Upper lobe of left lung (tissue), 6 donors: ENCODE measurements around the gene USP3. TPM values are rescaled to one million over a fixed set of nuclear protein-coding genes. Genes with fewer than 3 reads are reported as not detected.

Experiments
- ATAC-seq, 2 donors: fragments of 200-7000 bp; cut with Tn5 transposase; one replicate each; pipeline ENCODE4 v1.9.1; 2022; ENCODE audit warnings: mild to moderate bottlenecking in 2 of 2, moderate library complexity in 2 of 2; ENCODE audit not compliant: low FRiP score in 2 of 2
- DNase-seq, 2 donors: peaks; one replicate each; pipeline ENCODE4 v3.0.0-alpha.2; 2019 to 2020
- H3K27ac ChIP-seq, 4 donors: fragments of 200-600 bp; sonication (generic); one replicate each; pipeline ENCODE4 v1.5.1; 2016 to 2019
- H3K27me3 ChIP-seq, 4 donors: fragments of 200-600 bp; sonication (generic); one replicate each; pipeline ENCODE4 v1.5.1; 2017 to 2019
- H3K36me3 ChIP-seq, 4 donors: fragments of 200-600 bp; sonication (generic); one replicate each; pipeline ENCODE4 v1.5.1; 2016 to 2019
- H3K4me1 ChIP-seq, 4 donors: fragments of 200-600 bp; sonication (generic); one replicate each; pipeline ENCODE4 v1.5.1; 2018 to 2019
- H3K4me3 ChIP-seq, 4 donors: fragments of 200-600 bp; sonication (generic); one replicate each; pipeline ENCODE4 v1.5.1; 2017 to 2019; ENCODE audit warnings: mild to moderate bottlenecking in 2 of 4, moderate library complexity in 1 of 4
- H3K9me3 ChIP-seq, 4 donors: fragments of 200-600 bp; sonication (generic); one replicate each; pipeline ENCODE4 v1.5.1; 2018 to 2019
- CTCF ChIP-seq, 6 experiments: fragments of 450-650 bp in 4 of 6; fragments of 200-600 bp in 2 of 6; sonication (generic) in 2 of 6; IDR thresholded peaks; one replicate each; pipeline ENCODE4 v1.5.1; 2016 to 2019; ENCODE audit warnings: antibody characterized with exemption in 6 of 6
- EP300 ChIP-seq, 4 donors: sonication (generic); formaldehyde crosslinking; IDR thresholded peaks; one replicate each; pipeline ENCODE4 v1.5.1; 2017; ENCODE audit warnings: antibody characterized with exemption in 4 of 4, control low read depth in 2 of 4
- POLR2A ChIP-seq, 4 donors: fragments of 450-650 bp; IDR thresholded peaks; one replicate each; pipeline ENCODE4 v1.5.1; 2016 to 2017; ENCODE audit warnings: antibody characterized with exemption in 4 of 4, mild to moderate bottlenecking in 2 of 4
- POLR2AphosphoS5 ChIP-seq, 2 donors: sonication (generic); formaldehyde crosslinking; IDR thresholded peaks; one replicate each; pipeline ENCODE4 v1.5.1; 2017; ENCODE audit warnings: antibody characterized with exemption in 2 of 2
- WGBS, 2 donors: methylation state at CpG; one replicate each; pipeline ENCODE4 v1.1.5; 2017 to 2018; 5-methylcytosine and 5-hydroxymethylcytosine counted together
- total RNA-seq, 6 donors: library from RNA; depleted of rRNA in 4 of 6; stranded (reverse); fragments of >200 nt in 4 of 6; gene quantifications; one replicate each; pipeline versions ENCODE4 v1.1.0 to v1.2.1, GENCODE V29; 2016 to 2021
- donor health status: DM: no; HTN: no; CAD: no; lungs with moderate emphysema.
- donor health status: DM: no; HTN: yes; CAD: no; lungs with severe emphysema.

Gene USP3
- total RNA-seq, 6 donors from 2014 or later = 45.7 to 87.0 (median 63.8) TPM

GRCh38 chr15:63502843-63503738 lies 1.3 kb upstream of the USP3 start:
- Histone ChIP-seq H3K4me1 (peaks cover 55 to 71% (median 65%) of the 10 kb centered on the region in 4 donors), H3K27ac (peak overlapping the region; percentile 97 to 99 (median 98)), H3K36me3 (no peaks in the 10 kb centered on the region), H3K27me3 (no peaks in the 10 kb centered on the region), H3K9me3 (no peaks in the 10 kb centered on the region), H3K4me3 (peak overlapping the region; percentile 24 to 91 (median 80))
- ATAC-seq = peak; percentile 78 to 93
- peak; percentile 81 to 99 for DNase-seq
- 8 to 13% methylated on average over 31 to 34 of the region's 34 CpGs for WGBS, 2 donors
- TF ChIP-seq POLR2A (IDR thresholded peaks at IDR 0.05) = peak in 3 of 4 donors; percentile 53 to 87 (median 82)
- TF ChIP-seq POLR2AphosphoS5 (IDR thresholded peaks at IDR 0.05) = peak; percentile 90 to 94
- peak in 3 of 4 donors; percentile 23 to 83 (median 70) for TF ChIP-seq EP300 (IDR thresholded peaks at IDR 0.05)
- peak in 3 of 6 experiments; percentile 4 to 35 (median 6) for TF ChIP-seq CTCF (IDR thresholded peaks at IDR 0.05)

GRCh38 chr15:63503739-63504246 lies 600 bp upstream of the USP3 start:
- H3K27ac ChIP-seq = peak overlapping the region; percentile 97 to 99 (median 98)
- H3K36me3 ChIP-seq = no peaks in the 10 kb centered on the region
- ATAC-seq (peak; percentile 64 to 73), DNase-seq (peak in 1 of 2 donors; percentile 80)
- no peak for TF ChIP-seq EP300 (IDR thresholded peaks at IDR 0.05)
- peak in 1 of 2 donors; percentile 44 for TF ChIP-seq POLR2AphosphoS5 (IDR thresholded peaks at IDR 0.05)
- peak in 2 of 4 donors; percentile 41 to 68 for TF ChIP-seq POLR2A (IDR thresholded peaks at IDR 0.05)
- no peak for TF ChIP-seq CTCF (IDR thresholded peaks at IDR 0.05)
- H3K9me3 ChIP-seq = no peaks in the 10 kb centered on the region
- peaks cover 56 to 73% (median 70%) of the 10 kb centered on the region in 4 donors for H3K4me1 ChIP-seq
- peak overlapping the region; percentile 24 to 91 (median 80) for H3K4me3 ChIP-seq
- 1% methylated on average over 12 to 28 of the region's 28 CpGs for WGBS, 2 donors
- no peaks in the 10 kb centered on the region for H3K27me3 ChIP-seq

GRCh38 chr15:63504979-63505841 lies 817 bp downstream of the USP3 start:
- Histone ChIP-seq H3K36me3 (no peaks in the 10 kb centered on the region), H3K4me1 (peaks cover 66 to 78% (median 72%) of the 10 kb centered on the region in 4 donors), H3K4me3 (peak overlapping the region; percentile 69 to 91 (median 80)), H3K27ac (peak overlapping the region; percentile 97 to 99 (median 98)), H3K27me3 (no peaks in the 10 kb centered on the region), H3K9me3 (no peaks in the 10 kb centered on the region)
- peak in 1 of 2 donors; percentile 2 for ATAC-seq
- peak; percentile 82 to 93 for DNase-seq
- TF ChIP-seq POLR2A (IDR thresholded peaks at IDR 0.05) (peak in 2 of 4 donors; percentile 20 to 57), EP300 (IDR thresholded peaks at IDR 0.05) (no peak), POLR2AphosphoS5 (IDR thresholded peaks at IDR 0.05) (peak in 1 of 2 donors; percentile 62), CTCF (IDR thresholded peaks at IDR 0.05) (peak in 4 of 6 experiments; percentile 27 to 49 (median 45))
- WGBS, 2 donors = 0 to 1% methylated on average over 17 to 72 of the region's 79 CpGs

GRCh38 chr15:63505842-63506222 lies 1.4 kb downstream of the USP3 start:
- Histone ChIP-seq H3K27ac (peak overlapping the region; percentile 97 to 99 (median 98)), H3K27me3 (no peaks in the 10 kb centered on the region), H3K4me3 (peak overlapping the region; percentile 69 to 91 (median 80)), H3K36me3 (no peaks in the 10 kb centered on the region), H3K4me1 (peaks cover 66 to 78% (median 72%) of the 10 kb centered on the region in 4 donors), H3K9me3 (no peaks in the 10 kb centered on the region)
- no peak for TF ChIP-seq POLR2A (IDR thresholded peaks at IDR 0.05)
- no peak for TF ChIP-seq POLR2AphosphoS5 (IDR thresholded peaks at IDR 0.05)
- TF ChIP-seq CTCF (IDR thresholded peaks at IDR 0.05) = peak in 1 of 6 experiments; percentile 2
- ATAC-seq (no peak), DNase-seq (no peak)
- 8 to 9% methylated on average over 8 of the region's 8 CpGs for WGBS, 2 donors
